Measurements from ENCODE around the gene TSC22D2. TPM values are rescaled to one million over a fixed set of nuclear protein-coding genes. Genes with fewer than 3 reads are reported as not detected.

TSC22D2 gene
- total RNA-seq, 1 donor from 2014 or later: 29.2 TPM

- ATAC-seq (no peak), DNase-seq (no peak)
- Histone ChIP-seq H3K36me3 (peaks cover 28% of the 10 kb centered on the region), H3K27me3 (no peaks in the 10 kb centered on the region), H3K27ac (no peak overlapping the region), H3K4me1 (no peaks in the 10 kb centered on the region), H3K4me3 (no peak overlapping the region), H3K9me3 (no peaks in the 10 kb centered on the region)
- intact Hi-C loops (cut with DNase I): no loop called here
- TF ChIP-seq CTCF (IDR thresholded peaks at IDR 0.05): no peak
These were observed 53.3 kb downstream of the TSC22D2 start for GRCh38 chr3:150461399-150461798.

- TF ChIP-seq CTCF (IDR thresholded peaks at IDR 0.05): no peak
- DNase-seq (no peak), ATAC-seq (no peak)
- Histone ChIP-seq H3K36me3 (peaks cover 28% of the 10 kb centered on the region), H3K4me3 (no peak overlapping the region), H3K9me3 (no peaks in the 10 kb centered on the region), H3K4me1 (no peaks in the 10 kb centered on the region), H3K27ac (no peak overlapping the region), H3K27me3 (no peaks in the 10 kb centered on the region)
- intact Hi-C loops (cut with DNase I): no loop called here
These were observed 54.0 kb downstream of the TSC22D2 start for GRCh38 chr3:150462108-150462507.

GRCh38 chr3:150464684-150465083 is 56.6 kb downstream of the TSC22D2 start:
- intact Hi-C loops (cut with DNase I): no loop called here

GRCh38 chr3:150467381-150467780 is 59.3 kb downstream of the TSC22D2 start:
- peaks cover 8% of the 10 kb centered on the region for H3K36me3 ChIP-seq
- ATAC-seq (no peak), DNase-seq (no peak)
- H3K4me3 ChIP-seq: no peak overlapping the region
- no peaks in the 10 kb centered on the region for H3K27me3 ChIP-seq
- intact Hi-C loops (cut with DNase I): no loop called here
- H3K9me3 ChIP-seq: no peaks in the 10 kb centered on the region
- no peak overlapping the region for H3K27ac ChIP-seq
- H3K4me1 ChIP-seq: no peaks in the 10 kb centered on the region
- TF ChIP-seq CTCF (IDR thresholded peaks at IDR 0.05): no peak

More at GRCh38 chr3:150464684-150465083, 56.6 kb downstream of the TSC22D2 start:
- no peak overlapping the region for H3K4me3 ChIP-seq
- no peaks in the 10 kb centered on the region for H3K9me3 ChIP-seq
- no peak overlapping the region for H3K27ac ChIP-seq
- ATAC-seq: no peak
- no peak for DNase-seq
- H3K27me3 ChIP-seq: no peaks in the 10 kb centered on the region
- TF ChIP-seq CTCF (IDR thresholded peaks at IDR 0.05): no peak
- H3K36me3 ChIP-seq: peaks cover 8% of the 10 kb centered on the region
- H3K4me1 ChIP-seq: no peaks in the 10 kb centered on the region

GRCh38 chr3:150469031-150469930 is 61.2 kb downstream of the TSC22D2 start:
- Histone ChIP-seq H3K4me1 (no peaks in the 10 kb centered on the region), H3K4me3 (no peak overlapping the region), H3K9me3 (no peaks in the 10 kb centered on the region), H3K27me3 (no peaks in the 10 kb centered on the region), H3K27ac (no peak overlapping the region), H3K36me3 (peaks cover 8% of the 10 kb centered on the region)
- TF ChIP-seq CTCF (IDR thresholded peaks at IDR 0.05): no peak
- intact Hi-C loops (cut with DNase I): no loop called here
- ATAC-seq (peak; percentile 33), DNase-seq (no peak)
